Right lobe of liver (tissue), 4 donors: ENCODE results near the gene USP16.

Experiments used
- POLR2A ChIP-seq: fragments of 450-650 bp; IDR thresholded peaks from one replicate; pipeline ENCODE4 v1.6.1; 2017; ENCODE audit warnings: antibody characterized with exemption, mild to moderate bottlenecking
- TF ChIP-seq, protein P1 (sequence below), 4 donors: fragments of 200-600 bp in 3 of 4; fragments of 450-650 bp in 1 of 4; IDR thresholded peaks; one replicate each; pipeline versions ENCODE4 v1.5.1 to v1.8.0; 2016 to 2022; ENCODE audit warnings: antibody characterized with exemption in 4 of 4, mild to moderate bottlenecking in 2 of 4
- donor health status: DM: no; HTN: no; CAD: no.
- donor health status: DM: no; HTN: no; CAD: no.
- donor health status: DM: no; HTN: yes; CAD: no.

DNA sequence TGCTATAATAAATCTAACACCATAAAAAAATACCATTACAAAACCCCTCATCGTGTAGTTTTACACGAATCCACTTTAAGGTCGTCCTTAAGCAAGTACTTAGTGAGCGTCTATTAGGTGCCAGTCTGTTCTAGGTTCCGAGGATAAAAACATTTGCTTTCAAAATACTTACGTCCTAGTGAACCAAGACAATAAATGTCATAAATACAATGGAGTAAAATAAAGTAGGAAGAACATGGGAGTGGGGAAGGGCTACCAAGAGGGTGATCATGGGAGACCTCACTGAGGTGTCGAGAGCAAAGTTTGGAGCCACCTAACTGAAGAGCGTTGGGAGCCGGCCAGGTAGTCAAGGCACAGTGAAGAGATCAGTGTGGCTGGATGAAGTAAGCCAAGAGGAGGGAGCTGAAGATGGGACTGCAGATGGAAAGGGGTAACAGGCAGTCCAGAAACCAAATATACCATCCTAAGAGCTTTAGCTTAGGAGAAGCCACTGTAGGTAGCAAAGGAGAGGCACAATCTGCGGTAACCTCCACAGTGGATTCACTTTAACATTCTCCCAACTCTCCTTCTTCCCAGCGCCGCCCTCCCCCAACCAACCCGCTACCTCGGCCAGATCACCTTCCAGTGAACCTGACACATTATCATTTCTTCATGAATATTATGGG, 32.5 kb upstream of the USP16 start:
- TF ChIP-seq, protein P1, sequence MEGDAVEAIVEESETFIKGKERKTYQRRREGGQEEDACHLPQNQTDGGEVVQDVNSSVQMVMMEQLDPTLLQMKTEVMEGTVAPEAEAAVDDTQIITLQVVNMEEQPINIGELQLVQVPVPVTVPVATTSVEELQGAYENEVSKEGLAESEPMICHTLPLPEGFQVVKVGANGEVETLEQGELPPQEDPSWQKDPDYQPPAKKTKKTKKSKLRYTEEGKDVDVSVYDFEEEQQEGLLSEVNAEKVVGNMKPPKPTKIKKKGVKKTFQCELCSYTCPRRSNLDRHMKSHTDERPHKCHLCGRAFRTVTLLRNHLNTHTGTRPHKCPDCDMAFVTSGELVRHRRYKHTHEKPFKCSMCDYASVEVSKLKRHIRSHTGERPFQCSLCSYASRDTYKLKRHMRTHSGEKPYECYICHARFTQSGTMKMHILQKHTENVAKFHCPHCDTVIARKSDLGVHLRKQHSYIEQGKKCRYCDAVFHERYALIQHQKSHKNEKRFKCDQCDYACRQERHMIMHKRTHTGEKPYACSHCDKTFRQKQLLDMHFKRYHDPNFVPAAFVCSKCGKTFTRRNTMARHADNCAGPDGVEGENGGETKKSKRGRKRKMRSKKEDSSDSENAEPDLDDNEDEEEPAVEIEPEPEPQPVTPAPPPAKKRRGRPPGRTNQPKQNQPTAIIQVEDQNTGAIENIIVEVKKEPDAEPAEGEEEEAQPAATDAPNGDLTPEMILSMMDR (IDR thresholded peaks at IDR 0.05) = no peak
- TF ChIP-seq POLR2A = no peak
